ENCODE measurements around the gene LKAAEAR1. TPM values are rescaled to one million over a fixed set of nuclear protein-coding genes. Genes with fewer than 3 reads are reported as not detected.
A peak's percentile ranks its signal among the peaks of the same experiment; 100 is the strongest.

LKAAEAR1 gene
- total and polyA plus RNA-seq, 2 of the 13 experiments (the other 11 are each of a cell fraction or from before 2014, with no cell fraction given) = not detected

DNA sequence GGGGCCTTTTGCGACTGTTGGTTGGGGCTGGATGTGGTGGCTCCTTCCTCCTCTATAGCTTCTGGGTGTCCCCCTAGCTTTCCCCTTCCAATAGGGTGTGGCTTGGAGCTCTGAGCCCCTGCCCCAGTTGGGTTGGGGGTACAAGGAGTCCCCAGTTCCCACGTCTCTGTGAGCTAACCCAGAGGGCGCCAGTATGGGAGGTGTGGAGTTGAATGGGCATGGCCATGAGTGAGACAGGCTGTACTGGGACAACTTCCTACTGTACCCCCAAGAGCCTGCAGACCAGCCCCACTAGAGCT, 47.0 kb downstream of the LKAAEAR1 start (continued):
- no peak for TF ChIP-seq HIVEP1 (CRISPR knock-in tag; IDR thresholded peaks at IDR 0.05)
- 0 out of 2 replicates have a peak, but pooled peaks have one; percentile 21 for TF ChIP-seq ZNF230 (CRISPR knock-in tag; IDR thresholded peaks at IDR 0.05)
- TF ChIP-seq ZNF432 (CRISPR knock-in tag; IDR thresholded peaks at IDR 0.05; ENCODE audit: borderline replicate concordance) = 0 out of 2 replicates have a peak, but pooled peaks have one; percentile 5
- TF ChIP-seq ZNF773 (CRISPR knock-in tag; IDR thresholded peaks at IDR 0.05; ENCODE audit: borderline replicate concordance) = no peak
- TF ChIP-seq, protein P1, sequence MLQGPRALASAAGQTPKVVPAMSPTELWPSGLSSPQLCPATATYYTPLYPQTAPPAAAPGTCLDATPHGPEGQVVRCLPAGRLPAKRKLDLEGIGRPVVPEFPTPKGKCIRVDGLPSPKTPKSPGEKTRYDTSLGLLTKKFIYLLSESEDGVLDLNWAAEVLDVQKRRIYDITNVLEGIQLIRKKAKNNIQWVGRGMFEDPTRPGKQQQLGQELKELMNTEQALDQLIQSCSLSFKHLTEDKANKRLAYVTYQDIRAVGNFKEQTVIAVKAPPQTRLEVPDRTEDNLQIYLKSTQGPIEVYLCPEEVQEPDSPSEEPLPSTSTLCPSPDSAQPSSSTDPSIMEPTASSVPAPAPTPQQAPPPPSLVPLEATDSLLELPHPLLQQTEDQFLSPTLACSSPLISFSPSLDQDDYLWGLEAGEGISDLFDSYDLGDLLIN (CRISPR knock-in tag; IDR thresholded peaks at IDR 0.05; ENCODE audit: borderline replicate concordance) = no peak
- no peak for TF ChIP-seq RORA (CRISPR knock-in tag; IDR thresholded peaks at IDR 0.05)
- TF ChIP-seq ZNF777 (CRISPR knock-in tag; IDR thresholded peaks at IDR 0.05) = 0 out of 2 replicates have a peak, but pooled peaks have one; percentile 33
- TF ChIP-seq, protein P2, sequence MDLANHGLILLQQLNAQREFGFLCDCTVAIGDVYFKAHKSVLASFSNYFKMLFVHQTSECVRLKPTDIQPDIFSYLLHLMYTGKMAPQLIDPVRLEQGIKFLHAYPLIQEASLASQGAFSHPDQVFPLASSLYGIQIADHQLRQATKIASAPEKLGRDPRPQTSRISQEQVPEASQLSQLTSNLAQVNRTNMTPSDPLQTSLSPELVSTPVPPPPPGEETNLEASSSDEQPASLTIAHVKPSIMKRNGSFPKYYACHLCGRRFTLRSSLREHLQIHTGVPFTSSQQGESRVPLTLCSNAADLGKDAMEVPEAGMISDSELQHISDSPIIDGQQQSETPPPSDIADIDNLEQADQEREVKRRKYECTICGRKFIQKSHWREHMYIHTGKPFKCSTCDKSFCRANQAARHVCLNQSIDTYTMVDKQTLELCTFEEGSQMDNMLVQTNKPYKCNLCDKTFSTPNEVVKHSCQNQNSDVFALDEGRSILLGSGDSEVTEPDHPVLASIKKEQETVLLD (CRISPR knock-in tag; IDR thresholded peaks at IDR 0.05; ENCODE audit: low read depth) = no peak
- TF ChIP-seq ZNF772 (CRISPR knock-in tag; IDR thresholded peaks at IDR 0.05) = peak; percentile 73; the same call in 1 of the 2 replicates
- TF ChIP-seq ZBTB43 (CRISPR knock-in tag; conservative IDR thresholded peaks at IDR 0.05) = no peak
- peak; percentile 6; the same call in 1 of the 2 replicates for TF ChIP-seq ZNF678 (CRISPR knock-in tag; IDR thresholded peaks at IDR 0.05)
- TF ChIP-seq ZNF883 (CRISPR knock-in tag; IDR thresholded peaks at IDR 0.05; ENCODE audit: not compliant biosample characterization) = peak; percentile 16
- TF ChIP-seq ZNF556 (CRISPR knock-in tag; IDR thresholded peaks at IDR 0.05; ENCODE audit: borderline replicate concordance) = no peak
- TF ChIP-seq NR0B2 (CRISPR knock-in tag; IDR thresholded peaks at IDR 0.05) = no peak
- no peak for TF ChIP-seq TGIF2 (CRISPR knock-in tag; IDR thresholded peaks at IDR 0.05)
- TF ChIP-seq ZNF567 (CRISPR knock-in tag; IDR thresholded peaks at IDR 0.05; ENCODE audit: borderline replicate concordance) = no peak
- TF ChIP-seq, protein P3, sequence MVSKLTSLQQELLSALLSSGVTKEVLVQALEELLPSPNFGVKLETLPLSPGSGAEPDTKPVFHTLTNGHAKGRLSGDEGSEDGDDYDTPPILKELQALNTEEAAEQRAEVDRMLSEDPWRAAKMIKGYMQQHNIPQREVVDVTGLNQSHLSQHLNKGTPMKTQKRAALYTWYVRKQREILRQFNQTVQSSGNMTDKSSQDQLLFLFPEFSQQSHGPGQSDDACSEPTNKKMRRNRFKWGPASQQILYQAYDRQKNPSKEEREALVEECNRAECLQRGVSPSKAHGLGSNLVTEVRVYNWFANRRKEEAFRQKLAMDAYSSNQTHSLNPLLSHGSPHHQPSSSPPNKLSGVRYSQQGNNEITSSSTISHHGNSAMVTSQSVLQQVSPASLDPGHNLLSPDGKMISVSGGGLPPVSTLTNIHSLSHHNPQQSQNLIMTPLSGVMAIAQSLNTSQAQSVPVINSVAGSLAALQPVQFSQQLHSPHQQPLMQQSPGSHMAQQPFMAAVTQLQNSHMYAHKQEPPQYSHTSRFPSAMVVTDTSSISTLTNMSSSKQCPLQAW (CRISPR knock-in tag; IDR thresholded peaks at IDR 0.05) = no peak
- 0 out of 2 replicates have a peak, but pooled peaks have one; percentile 48 for TF ChIP-seq ZNF138 (CRISPR knock-in tag; IDR thresholded peaks at IDR 0.05; ENCODE audit: low read depth)
- no peak for TF ChIP-seq MXD4 (CRISPR knock-in tag; IDR thresholded peaks at IDR 0.05)
- no peak for TF ChIP-seq ELF3 (CRISPR knock-in tag; IDR thresholded peaks at IDR 0.05)
- TF ChIP-seq ZNF136 (CRISPR knock-in tag; IDR thresholded peaks at IDR 0.05; ENCODE audit: low read depth) = 0 out of 2 replicates have a peak, but pooled peaks have one; percentile 12
- no peak for TF ChIP-seq BCL3 (CRISPR knock-in tag; IDR thresholded peaks at IDR 0.05)
- 0 out of 2 replicates have a peak, but pooled peaks have one; percentile 0 for TF ChIP-seq SIX1 (CRISPR knock-in tag; IDR thresholded peaks at IDR 0.05; ENCODE audit: borderline replicate concordance)
- no peak for TF ChIP-seq GATAD1 (CRISPR knock-in tag; IDR thresholded peaks at IDR 0.05)

Measured in HepG2 (cell line).